ENCODE results near the gene CCDC157.

DNA sequence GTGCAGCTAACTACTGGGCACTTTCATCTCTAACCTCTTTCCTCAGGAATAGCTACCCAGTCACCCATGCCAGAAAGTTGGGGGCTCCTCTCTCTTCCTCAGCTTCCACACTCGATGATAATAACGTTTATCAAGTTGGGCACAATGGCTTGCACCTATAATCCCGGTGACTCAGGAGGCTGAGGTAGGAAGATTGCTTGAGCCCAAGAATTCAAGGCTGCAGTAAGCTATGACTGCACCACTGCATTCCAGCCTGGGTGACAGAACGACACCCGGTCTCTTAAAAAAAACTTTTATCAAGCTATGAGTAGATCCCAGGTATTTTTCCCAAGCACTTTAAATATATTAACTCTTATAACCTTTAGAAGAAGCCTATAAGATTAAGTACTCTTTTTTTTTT lies 2.2 kb upstream of the CCDC157 start:
- TF ChIP-seq, protein P1, sequence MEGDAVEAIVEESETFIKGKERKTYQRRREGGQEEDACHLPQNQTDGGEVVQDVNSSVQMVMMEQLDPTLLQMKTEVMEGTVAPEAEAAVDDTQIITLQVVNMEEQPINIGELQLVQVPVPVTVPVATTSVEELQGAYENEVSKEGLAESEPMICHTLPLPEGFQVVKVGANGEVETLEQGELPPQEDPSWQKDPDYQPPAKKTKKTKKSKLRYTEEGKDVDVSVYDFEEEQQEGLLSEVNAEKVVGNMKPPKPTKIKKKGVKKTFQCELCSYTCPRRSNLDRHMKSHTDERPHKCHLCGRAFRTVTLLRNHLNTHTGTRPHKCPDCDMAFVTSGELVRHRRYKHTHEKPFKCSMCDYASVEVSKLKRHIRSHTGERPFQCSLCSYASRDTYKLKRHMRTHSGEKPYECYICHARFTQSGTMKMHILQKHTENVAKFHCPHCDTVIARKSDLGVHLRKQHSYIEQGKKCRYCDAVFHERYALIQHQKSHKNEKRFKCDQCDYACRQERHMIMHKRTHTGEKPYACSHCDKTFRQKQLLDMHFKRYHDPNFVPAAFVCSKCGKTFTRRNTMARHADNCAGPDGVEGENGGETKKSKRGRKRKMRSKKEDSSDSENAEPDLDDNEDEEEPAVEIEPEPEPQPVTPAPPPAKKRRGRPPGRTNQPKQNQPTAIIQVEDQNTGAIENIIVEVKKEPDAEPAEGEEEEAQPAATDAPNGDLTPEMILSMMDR (IDR thresholded peaks at IDR 0.05): no peak
- TF ChIP-seq POLR2A (IDR thresholded peaks at IDR 0.05): no peak
- TF ChIP-seq POLR2AphosphoS5 (IDR thresholded peaks at IDR 0.05; ENCODE audit: insufficient read depth in 1 of 2, low read depth in 1 of 2): no peak
